ENCODE results near the gene SH2D1B. TPM values are rescaled to one million over a fixed set of nuclear protein-coding genes. Genes with fewer than 3 reads are reported as not detected.

The SH2D1B gene
- total and polyA plus RNA-seq, 10 of the 15 experiments (the other 5 are each of a cell fraction or from before 2014, with no cell fraction given): 0.18 TPM; not detected in 9

DNA sequence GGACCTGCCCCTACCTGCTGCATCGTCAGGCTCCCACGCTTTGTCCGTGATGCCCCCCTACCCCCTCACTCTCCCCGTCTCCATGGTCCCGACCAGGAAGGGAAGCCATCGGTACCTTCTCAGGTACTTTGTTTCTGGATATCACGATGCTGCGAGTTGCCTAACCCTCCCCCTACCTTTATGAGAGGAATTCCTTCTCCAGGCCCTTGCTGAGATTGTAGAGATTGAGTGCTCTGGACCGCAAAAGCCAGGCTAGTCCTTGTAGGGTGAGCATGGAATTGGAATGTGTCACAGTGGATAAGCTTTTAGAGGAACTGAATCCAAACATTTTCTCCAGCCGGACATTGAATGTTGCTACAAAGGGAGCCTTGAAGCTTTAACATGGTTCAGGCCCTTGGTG is 44.2 kb downstream of the SH2D1B start:
- H3K9ac ChIP-seq (ENCODE audit: control insufficient read depth, insufficient read depth, low read length): no peak overlapping the region
- CTCF ChIA-PET: interaction anchor here (1.5 kb wide), 1 partner anchor 10 kb away, joined by 9 read pairs; no protein-coding TSS in a partner anchor
- TF ChIP-seq, protein P1, sequence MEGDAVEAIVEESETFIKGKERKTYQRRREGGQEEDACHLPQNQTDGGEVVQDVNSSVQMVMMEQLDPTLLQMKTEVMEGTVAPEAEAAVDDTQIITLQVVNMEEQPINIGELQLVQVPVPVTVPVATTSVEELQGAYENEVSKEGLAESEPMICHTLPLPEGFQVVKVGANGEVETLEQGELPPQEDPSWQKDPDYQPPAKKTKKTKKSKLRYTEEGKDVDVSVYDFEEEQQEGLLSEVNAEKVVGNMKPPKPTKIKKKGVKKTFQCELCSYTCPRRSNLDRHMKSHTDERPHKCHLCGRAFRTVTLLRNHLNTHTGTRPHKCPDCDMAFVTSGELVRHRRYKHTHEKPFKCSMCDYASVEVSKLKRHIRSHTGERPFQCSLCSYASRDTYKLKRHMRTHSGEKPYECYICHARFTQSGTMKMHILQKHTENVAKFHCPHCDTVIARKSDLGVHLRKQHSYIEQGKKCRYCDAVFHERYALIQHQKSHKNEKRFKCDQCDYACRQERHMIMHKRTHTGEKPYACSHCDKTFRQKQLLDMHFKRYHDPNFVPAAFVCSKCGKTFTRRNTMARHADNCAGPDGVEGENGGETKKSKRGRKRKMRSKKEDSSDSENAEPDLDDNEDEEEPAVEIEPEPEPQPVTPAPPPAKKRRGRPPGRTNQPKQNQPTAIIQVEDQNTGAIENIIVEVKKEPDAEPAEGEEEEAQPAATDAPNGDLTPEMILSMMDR (IDR thresholded peaks at IDR 0.05 in 2 of 3, conservative IDR thresholded peaks at IDR 0.05 in 1 of 3; ENCODE audit: control insufficient read depth in 2 of 3, extremely low read depth in 1 of 3, insufficient read depth in 1 of 3, low read depth in 3 of 3, low read length in 3 of 3): no peak
- TF ChIP-seq HDAC6 (IDR thresholded peaks at IDR 0.05; ENCODE audit: unreplicated experiment) (no peak), KAT2A (conservative IDR thresholded peaks at IDR 0.05; ENCODE audit: control insufficient read depth, low read depth, low read length) (no peak), JUND (IDR thresholded peaks at IDR 0.05; ENCODE audit: low read depth, low read length) (no peak), SUZ12 (IDR thresholded peaks at IDR 0.05; ENCODE audit: unreplicated experiment) (no peak), JUNB (IDR thresholded peaks at IDR 0.05) (no peak), NBN (IDR thresholded peaks at IDR 0.05) (no peak), RAD21 (IDR thresholded peaks at IDR 0.05; ENCODE audit: insufficient read depth, low read depth, low read length) (no peak)
- TF ChIP-seq, protein P2, sequence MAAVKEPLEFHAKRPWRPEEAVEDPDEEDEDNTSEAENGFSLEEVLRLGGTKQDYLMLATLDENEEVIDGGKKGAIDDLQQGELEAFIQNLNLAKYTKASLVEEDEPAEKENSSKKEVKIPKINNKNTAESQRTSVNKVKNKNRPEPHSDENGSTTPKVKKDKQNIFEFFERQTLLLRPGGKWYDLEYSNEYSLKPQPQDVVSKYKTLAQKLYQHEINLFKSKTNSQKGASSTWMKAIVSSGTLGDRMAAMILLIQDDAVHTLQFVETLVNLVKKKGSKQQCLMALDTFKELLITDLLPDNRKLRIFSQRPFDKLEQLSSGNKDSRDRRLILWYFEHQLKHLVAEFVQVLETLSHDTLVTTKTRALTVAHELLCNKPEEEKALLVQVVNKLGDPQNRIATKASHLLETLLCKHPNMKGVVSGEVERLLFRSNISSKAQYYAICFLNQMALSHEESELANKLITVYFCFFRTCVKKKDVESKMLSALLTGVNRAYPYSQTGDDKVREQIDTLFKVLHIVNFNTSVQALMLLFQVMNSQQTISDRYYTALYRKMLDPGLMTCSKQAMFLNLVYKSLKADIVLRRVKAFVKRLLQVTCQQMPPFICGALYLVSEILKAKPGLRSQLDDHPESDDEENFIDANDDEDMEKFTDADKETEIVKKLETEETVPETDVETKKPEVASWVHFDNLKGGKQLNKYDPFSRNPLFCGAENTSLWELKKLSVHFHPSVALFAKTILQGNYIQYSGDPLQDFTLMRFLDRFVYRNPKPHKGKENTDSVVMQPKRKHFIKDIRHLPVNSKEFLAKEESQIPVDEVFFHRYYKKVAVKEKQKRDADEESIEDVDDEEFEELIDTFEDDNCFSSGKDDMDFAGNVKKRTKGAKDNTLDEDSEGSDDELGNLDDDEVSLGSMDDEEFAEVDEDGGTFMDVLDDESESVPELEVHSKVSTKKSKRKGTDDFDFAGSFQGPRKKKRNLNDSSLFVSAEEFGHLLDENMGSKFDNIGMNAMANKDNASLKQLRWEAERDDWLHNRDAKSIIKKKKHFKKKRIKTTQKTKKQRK (IDR thresholded peaks at IDR 0.05; ENCODE audit: low read depth, low read length): no peak
- TF ChIP-seq, protein P3, sequence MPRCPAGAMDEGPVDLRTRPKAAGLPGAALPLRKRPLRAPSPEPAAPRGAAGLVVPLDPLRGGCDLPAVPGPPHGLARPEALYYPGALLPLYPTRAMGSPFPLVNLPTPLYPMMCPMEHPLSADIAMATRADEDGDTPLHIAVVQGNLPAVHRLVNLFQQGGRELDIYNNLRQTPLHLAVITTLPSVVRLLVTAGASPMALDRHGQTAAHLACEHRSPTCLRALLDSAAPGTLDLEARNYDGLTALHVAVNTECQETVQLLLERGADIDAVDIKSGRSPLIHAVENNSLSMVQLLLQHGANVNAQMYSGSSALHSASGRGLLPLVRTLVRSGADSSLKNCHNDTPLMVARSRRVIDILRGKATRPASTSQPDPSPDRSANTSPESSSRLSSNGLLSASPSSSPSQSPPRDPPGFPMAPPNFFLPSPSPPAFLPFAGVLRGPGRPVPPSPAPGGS (IDR thresholded peaks at IDR 0.05; ENCODE audit: borderline replicate concordance, insufficient read depth, low read depth, low read length, poor library complexity, severe bottlenecking): no peak
- TF ChIP-seq, protein P4, sequence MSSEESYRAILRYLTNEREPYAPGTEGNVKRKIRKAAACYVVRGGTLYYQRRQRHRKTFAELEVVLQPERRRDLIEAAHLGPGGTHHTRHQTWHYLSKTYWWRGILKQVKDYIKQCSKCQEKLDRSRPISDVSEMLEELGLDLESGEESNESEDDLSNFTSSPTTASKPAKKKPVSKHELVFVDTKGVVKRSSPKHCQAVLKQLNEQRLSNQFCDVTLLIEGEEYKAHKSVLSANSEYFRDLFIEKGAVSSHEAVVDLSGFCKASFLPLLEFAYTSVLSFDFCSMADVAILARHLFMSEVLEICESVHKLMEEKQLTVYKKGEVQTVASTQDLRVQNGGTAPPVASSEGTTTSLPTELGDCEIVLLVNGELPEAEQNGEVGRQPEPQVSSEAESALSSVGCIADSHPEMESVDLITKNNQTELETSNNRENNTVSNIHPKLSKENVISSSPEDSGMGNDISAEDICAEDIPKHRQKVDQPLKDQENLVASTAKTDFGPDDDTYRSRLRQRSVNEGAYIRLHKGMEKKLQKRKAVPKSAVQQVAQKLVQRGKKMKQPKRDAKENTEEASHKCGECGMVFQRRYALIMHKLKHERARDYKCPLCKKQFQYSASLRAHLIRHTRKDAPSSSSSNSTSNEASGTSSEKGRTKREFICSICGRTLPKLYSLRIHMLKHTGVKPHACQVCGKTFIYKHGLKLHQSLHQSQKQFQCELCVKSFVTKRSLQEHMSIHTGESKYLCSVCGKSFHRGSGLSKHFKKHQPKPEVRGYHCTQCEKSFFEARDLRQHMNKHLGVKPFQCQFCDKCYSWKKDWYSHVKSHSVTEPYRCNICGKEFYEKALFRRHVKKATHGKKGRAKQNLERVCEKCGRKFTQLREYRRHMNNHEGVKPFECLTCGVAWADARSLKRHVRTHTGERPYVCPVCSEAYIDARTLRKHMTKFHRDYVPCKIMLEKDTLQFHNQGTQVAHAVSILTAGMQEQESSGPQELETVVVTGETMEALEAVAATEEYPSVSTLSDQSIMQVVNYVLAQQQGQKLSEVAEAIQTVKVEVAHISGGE (CRISPR knock-in tag; IDR thresholded peaks at IDR 0.05): no peak

More for the DNA sequence above, 44.2 kb downstream of the SH2D1B start:
- H2AFZ ChIP-seq (ENCODE audit: control insufficient read depth, low read depth, low read length): no peak overlapping the region
- ChIA-PET POLR2A (no interaction called here), SMC1A (ENCODE audit: uncharacterized antibody, unreplicated experiment) (interaction anchor here (1.1 kb wide), 1 partner anchor 23 kb away, joined by 5 read pairs; no protein-coding TSS in a partner anchor), RAD21 (ENCODE audit: unreplicated experiment) (interaction anchor here (1.1 kb wide), 1 partner anchor 15 kb away, joined by 3 read pairs; no protein-coding TSS in a partner anchor)
- H3K36me3 ChIP-seq (ENCODE audit: control insufficient read depth in 2 of 2, insufficient read depth in 2 of 2, low read length in 1 of 2): no peaks in the 10 kb centered on the region
- intact Hi-C loops (cut with micrococcal nuclease; ENCODE audit: unreplicated experiment): no loop called here
- in situ Hi-C loops (cut with MboI): no loop called here
- no peak for ATAC-seq
- no peaks in the 10 kb centered on the region for H3K9me3 ChIP-seq (replicated peaks; ENCODE audit: control insufficient read depth, insufficient read depth, low read length)
- no peaks in the 10 kb centered on the region for H3K4me1 ChIP-seq (ENCODE audit: control insufficient read depth, insufficient read depth, low read length)
- no peak for DNase-seq (ENCODE audit: low read depth, low spot score)
- WGBS (ENCODE audit: insufficient coverage, insufficient replicate concordance, low lambda C conversion rate, missing lambda C conversion rate): 38% methylated on average over 10 of the region's 10 CpGs
- no peak overlapping the region for H3K4me2 ChIP-seq (ENCODE audit: control insufficient read depth, insufficient read depth)
- no peaks in the 10 kb centered on the region for H4K20me1 ChIP-seq (ENCODE audit: control insufficient read depth, insufficient read depth)
- no peak for FAIRE-seq
- no peak overlapping the region for H3K27ac ChIP-seq (ENCODE audit: control insufficient read depth, insufficient read depth)
- H3K27me3 ChIP-seq (replicated peaks in 1 of 2; ENCODE audit: control insufficient read depth in 2 of 2, insufficient read depth in 2 of 2, low read length in 1 of 2): no peaks in the 10 kb centered on the region
- H3K4me3 ChIP-seq: no peak overlapping the region
- BruUV-seq (replicated peaks): no TSS peak
- H3K79me2 ChIP-seq (ENCODE audit: control insufficient read depth, insufficient read depth, low read length): no peaks in the 10 kb centered on the region
